CMK (cell line): ENCODE measurements around the gene BLNK.

Source experiments
- DNase-seq: peaks from one replicate; pipeline ENCODE4 v3.0.0-alpha.2; 2010; ENCODE audit warnings: low read depth

Gene BLNK

DNA sequence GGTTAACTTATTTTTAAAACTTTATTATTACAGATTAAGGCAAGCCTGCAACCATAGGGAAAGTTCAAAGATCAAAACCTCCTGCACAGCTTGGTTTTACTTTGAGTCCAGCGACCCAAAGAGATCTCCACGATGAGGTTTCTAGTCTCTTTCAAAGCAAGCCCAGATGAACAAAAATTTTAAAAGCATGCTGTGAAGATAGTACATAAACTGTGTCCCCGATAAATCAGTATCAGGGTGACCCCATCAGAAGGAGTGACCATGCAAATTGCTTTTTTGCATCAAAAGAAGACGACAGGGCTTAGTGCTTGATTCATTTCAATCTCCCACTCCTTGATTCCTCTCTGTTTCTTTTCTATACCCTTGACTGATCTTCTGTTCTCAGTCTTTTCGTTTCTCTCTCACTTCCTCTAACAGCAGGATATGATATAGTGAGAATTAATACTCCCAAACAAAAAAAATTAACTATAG lies 16.8 kb upstream of the BLNK start:
- no peak for DNase-seq

DNA sequence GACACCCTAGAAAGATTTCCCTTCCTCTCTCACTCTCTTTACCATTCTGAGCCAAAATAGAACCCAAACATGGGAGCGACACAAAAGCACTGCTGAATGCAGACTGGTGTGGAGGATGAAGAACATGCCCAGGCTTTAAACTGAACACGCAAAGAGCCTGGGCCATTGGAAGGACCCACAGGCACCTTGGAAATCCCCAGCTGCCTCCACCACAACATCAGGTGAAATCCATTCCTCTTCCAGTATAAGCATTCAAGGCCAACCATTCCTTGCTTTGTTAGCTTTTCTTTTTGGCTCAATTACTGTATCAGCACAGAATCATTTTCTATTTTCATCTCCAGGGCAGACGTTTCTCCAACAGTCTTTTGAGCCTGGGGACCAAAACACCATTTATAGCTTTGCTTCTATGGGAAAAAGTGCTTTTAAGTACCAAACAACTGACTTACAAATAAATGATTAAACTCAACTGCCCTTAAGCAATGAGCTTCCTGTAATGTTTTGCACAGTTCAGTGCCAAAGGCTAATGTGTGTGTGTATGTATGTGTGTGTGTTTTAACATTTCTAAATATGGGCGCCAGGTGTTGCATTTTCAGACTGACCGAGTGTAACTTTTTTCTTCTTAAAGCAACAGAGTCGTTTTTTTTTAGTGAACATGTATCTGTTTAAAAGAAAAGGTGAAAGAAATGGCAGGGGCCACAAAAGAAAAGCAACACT lies 16.2 kb upstream of the BLNK start:
- no peak for DNase-seq

DNA sequence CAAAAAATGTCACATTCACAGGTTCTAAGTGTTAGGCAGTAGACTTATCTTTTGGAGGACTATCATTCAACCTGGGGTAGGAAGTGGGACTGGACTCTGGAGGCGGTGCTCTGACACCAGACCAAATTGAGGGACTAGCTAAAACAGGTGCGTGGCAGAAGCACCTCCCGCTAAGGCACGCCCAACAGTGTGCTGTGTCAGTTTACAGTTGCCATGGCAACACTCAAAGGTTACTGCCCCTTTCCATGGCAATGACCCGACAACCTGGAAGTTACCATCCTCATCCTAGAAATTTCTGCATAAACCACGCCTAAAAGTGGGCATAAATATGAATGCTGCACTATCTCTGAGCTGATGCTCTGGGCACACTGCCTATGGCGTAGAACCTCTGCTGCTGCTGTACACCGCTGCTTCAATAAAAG lies 14.0 kb upstream of the BLNK start:
- DNase-seq, result no peak

DNA sequence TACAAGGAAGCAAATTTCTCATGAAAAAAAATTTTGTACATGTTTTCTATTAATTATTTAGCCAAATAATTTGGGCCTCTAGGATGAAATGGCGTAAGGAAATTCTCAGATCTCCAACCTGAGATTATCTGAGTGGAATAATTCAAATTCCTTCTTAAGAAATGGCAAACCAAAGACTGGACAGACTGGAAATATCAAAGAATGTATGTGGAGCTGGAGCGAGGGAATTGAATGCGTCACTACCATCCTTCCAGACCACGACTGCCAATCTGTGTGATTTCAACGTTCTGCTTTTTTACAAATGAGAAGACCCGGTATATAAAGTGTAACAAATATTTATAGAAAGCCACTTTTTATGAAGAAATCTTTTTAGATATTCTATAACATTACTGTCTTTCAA lies 12.4 kb upstream of the BLNK start:
- DNase-seq, result no peak

DNA sequence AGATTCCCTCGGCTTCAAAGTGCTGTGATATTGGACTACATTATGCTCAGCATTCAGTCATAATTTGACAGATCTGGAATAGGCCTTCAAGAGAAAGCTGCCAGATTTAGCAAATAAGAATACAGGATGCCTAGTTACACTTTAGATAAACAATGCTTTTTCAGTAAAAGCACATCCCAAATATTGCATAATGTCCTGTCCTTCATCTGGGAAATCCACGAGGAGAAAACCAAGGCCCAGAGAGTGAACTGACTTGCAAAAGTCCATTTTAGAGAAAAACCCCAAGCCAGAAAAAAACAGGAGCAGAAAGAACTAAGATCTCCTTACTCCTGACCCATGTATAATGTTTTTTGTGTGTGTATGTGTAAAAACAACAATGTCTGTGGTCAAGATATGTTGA lies 12.0 kb upstream of the BLNK start:
- DNase-seq, result no peak

DNA sequence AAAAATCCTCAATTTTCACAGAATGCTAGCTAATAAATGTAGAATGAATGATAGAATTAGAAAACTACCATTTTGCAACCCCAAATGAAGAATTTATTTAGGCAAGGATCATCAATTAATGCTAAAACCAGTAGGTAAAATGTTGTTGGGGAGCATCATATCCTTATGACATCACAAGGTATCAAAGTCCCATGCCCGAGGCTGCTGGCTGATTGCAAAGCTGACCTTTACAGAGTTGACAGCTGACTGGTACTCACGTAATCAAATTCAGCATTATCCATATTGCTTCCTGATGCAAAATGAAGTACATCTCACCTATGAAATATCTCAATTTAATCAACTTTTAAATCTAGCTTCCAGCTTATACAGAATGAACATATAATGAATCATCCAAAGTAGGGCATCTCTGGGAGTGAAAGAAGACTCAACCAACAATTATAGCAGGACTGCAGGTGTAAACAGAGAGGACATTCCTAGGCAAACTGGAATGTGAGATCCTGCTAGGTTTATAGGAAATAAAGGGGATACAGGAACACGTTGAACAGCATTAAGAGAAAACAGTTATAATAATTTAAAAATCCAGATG lies 10.2 kb upstream of the BLNK start:
- no peak for DNase-seq

DNA sequence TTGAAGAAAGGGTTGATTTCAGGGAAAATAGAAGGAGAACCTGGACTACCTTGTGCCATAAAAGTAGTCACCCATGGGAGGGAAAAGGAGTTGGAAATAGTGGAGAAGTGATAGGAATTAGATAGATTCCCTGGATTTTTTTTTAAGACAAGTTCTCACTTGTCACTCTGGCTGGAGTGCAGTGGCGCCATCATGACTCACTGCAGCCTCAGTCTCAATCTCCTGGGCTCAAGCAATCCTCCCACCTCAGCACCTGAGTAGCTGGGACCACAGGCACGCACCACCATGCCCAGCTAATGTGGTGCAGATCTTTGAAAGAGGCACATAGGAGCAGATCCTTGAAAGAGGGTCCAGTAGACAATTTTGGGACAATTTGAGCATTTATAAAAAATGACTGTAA lies 9.5 kb upstream of the BLNK start:
- no peak for DNase-seq

DNA sequence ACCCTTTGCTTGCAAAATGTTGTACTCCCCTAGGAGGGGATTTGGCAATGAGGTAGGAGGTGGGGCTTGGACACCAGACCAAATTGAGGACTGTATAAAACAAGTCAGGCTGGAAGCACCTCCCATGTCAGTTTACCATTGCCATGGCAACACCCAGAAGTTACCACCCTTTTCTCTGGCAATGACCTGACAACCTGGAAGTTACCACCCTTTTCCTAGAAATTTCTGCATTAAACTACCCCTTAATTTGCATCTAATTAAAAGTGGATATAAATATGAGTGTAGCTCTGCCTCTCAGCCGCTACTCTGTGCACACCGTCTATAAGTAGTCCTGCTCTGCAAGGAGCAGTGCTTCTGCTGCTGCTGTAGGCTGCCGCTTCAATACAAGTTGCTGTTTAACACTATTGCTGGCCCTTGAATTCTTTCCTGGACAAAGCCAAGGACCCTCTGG lies 7.8 kb upstream of the BLNK start:
- no peak for DNase-seq

DNA sequence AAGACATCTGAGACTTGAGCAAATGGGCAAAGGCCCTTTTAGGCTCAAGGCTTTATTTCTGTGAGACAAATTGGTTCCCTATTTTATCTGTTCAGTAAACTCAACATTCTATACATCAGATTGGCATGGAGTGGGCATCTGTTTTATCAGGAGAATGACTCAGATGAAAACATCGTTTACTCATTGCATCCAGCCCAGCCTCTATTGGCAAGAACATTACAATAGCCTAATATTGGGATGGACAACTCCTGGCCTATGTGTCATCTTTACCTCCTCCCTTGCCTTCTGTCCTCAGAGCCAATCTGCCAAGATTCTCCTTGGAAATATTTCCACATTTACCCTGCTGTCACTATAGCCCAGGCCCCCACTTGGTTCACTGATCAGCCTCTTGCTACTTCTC lies 5.5 kb upstream of the BLNK start:
- DNase-seq, result no peak

DNA sequence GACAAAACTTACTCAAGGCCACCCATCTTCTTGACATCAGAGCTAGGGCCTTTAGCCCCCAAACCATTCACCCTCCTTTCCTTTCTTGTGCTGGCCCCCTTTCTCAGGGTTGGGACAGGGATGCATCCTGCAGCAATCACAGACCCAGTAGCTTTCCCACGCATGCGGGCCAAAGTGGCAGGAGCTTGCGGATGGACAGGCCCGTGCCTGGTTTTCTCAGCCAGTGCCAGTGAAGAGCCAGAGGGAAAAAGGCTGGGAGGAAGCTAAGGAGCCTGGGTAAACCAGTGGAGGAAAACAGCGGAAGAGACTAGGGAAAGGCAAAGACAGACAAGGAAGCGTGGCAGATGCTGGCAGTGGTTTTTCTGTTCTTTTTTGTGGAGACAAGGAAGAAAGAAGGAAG lies 5.1 kb upstream of the BLNK start:
- DNase-seq, result no peak

DNA sequence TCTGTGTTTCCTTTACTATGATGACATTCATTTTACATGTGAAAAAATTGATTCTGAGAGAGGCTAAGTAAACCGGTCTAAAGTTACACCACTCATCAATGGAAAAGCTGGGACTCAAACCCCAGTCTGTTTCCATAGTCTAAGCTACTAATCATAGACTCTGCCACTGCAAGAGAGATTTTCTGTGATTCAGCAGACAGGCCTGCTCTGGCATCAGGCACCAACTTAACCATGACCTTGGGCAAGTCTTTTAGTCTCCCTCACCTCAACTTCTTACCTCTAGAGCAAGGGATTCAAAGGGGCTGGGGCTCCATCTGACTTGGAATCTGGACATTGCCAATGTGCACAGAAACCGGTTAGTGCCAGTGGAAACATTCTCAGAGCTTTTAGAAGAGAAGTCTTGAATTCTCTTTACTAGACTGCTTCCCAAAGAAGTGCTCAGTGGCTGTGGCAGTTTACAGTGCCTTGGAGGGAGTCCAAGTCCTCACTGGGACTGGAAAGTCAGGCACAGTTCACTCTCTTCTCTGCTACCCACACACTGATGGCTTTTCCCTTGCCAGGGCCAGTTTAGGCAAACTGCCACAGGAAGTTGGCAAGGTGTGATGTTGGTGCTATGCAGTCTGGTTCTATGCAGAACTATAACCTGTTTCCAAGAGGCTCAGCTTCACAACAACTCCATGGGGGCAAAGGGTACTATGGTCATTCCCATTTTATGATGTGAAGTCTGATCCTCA lies 4.5 kb upstream of the BLNK start:
- DNase-seq, result no peak

DNA sequence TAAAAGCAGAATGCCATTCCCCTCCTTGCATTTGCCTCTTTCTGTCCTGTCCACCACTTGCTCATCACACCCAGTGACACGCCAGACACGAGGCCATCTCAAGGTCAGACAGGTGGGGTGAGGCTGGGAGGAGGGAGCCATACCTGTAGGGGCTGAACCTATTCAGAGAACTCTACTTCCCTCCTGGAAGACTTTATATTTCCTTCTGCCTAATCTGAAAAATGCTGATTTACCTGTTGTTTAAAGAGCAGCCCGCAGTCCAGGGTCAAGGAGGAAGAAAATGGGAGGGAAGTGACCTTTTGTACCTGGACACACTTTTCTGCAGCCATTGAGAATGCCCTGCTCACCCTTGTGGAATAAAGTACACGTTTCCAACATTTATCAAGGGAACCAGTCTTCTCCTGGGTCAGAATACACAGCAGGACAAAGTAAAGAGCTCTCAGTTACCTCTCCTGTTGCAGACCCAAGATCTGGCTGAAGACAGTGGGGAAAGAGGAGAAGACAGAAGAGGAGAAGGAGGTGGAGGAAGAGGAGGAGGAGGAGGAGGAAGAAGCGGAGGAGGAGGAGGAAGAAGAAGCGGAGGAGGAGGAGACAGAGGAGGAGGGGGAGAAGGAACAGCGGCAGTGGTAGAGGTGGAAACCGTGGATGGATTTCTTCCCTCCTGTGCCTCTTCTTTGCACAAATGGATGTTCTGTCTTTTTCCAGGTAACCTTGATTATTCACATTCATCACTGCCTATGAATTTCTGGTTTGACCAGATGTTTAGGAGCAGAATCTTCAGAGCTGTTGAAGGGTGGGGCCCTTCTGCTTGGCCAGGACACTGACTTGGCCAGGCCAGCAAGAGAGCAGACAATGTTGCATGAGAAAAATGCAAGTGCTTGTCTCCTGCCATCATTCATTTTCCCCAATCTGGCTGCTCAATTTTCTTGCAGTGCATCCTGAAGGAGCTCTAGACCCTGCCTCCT lies 1.2 kb upstream of the BLNK start:
- DNase-seq, result no peak

DNA sequence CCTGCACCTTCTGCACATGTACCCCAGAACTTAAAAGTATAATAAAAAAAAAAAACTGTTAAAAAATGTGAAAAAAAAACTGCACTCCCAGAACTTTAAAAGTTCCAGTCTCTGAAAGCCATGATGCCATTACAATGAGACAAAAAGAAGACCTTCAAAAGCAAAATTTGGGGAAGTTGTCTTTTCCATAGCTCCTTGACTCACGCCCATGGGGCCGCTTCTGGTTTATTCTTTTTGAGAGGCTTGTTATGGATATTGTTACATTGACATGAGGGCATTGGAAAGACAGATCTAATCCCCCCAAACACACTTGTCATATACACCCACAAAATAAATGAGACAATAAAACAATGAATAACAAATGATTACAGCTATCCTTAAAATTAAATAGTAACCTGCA lies 798 bp downstream of the BLNK start:
- no peak for DNase-seq

DNA sequence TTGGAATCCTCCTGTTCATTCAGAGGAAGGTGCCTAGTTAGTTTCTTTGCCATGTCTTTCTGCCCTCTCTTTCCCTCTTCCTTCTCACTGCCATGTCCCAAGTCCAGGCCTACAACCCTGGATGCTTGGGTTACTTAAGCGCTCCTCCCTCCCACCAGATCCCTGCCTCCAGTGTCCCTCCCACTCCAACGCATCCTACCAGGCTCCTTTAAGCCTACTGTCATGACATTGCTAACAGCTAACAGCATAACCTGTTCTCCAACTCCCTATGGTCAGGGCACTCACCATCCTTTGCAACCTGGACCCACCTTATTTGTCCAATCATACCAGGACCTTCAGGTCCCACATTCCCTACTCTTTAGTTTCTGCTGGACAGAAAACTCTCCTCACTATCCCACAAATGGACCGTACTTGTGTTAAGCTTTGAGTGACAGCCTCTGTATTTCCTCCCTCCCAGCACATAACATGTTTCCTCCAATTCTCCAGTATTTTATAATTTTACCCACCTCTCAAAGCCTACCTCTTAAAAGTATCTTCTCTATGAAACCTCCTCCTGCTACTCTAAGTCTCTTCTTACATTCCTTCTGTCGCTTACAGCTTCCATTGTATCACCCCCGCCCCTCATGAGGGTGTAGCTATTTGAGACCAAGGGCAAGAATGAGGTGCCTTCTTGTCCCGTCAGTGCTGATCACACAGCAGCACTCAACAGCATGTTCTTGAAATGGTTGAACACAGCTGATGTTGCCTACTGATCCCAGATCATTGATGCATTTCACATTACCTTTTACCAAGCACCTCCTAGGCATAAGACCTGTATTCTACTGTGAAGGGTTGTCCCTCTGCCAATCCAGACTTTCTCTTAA lies 1.7 kb downstream of the BLNK start:
- DNase-seq, result no peak

DNA sequence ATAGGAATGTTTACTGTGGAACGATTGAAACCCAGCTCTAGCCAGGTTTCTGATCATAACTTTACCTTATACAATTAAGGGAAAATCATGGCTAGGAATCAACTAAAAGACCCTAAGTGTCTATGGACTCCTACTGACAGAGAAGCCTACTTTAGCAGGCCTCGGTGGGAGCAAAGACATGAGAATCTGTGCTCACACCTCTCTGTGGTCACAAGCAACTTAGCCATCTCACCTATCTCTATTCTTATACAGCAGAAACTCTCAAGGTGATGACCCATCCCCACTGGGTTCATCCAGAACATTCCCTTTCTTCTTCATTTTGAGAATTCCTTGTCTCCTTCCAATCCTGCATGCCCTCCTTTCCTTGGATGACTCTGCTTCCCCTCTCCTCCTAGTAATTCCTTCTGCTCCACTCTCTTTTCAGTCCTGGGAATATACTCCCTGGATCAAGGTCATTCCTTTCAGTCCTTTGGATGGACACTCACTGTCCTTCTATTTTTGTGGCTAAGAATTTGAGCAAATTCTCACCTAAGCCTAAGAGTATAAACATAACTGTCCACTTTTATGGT lies 2.9 kb downstream of the BLNK start:
- no peak for DNase-seq

DNA sequence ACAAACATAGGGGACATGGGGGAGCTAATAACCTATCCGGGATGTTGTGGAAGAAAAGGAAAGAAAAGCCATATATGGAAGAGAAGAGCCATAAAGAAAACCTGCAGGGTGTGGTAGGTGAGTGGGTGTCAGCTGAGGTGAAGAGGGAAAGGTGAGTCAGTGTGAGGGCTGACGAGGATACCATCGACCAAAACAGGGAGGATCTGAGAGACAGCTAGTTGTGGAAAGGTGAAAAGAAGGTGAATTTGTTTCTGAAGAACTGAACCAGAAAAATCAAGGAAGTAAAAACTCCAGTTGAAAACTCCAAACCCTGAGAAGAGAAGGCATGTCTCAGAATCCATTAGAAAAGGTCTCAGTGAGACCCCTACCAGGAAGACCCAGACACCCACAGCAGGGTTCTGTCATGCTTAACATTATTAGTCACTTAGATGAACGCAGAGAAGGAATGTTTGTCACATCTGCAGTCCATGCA lies 4.1 kb downstream of the BLNK start:
- DNase-seq, result no peak

DNA sequence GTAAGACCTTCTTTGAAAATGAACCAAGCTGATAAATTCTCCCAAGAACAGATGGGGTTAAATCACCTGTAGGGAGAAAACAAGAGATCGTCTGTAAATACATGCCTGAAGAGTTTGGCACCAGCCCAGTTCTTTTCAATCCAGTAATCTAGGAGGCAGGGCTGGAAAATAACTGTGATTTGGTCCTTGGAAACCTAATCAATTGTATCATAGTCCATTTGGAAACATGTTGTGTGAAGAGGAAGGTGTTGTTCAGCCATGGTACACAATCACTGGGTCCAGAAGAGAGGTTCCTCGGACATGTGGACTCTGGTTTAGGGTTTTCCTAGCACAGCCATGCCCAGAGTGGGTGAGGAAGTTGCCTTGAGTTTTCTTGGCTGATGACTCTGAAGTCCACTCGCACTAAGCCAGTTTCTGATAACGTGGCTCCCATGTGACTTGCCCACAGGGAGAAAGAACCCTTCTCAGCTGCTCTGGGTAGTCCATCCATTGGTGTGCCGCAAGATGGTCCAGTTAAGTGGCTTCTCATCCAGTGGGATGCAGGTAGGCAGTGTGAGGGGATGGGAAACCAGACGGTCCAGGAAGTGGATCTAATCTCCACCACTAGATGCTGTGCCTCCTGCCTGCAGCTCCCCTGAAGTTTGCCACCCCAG lies 5.1 kb downstream of the BLNK start:
- DNase-seq, result no peak

DNA sequence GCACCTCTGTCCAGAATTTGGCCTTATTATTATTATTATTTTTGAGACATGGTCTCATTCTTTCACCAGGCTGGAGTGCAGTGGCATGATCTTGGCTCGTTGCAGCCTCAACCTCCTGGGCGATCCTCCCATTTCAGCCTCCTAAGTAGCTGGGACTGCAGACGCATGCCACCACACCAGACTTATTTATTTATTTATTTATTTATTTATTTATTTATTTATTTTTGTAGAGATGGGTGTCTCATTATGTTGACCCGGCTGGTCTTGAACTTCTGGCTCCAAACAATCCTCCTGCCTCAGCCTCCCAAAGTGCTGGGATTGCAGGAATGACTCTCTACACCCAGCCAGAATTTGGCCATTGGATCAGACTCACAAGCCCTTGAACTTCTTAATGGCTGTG lies 6.4 kb downstream of the BLNK start:
- no peak for DNase-seq

DNA sequence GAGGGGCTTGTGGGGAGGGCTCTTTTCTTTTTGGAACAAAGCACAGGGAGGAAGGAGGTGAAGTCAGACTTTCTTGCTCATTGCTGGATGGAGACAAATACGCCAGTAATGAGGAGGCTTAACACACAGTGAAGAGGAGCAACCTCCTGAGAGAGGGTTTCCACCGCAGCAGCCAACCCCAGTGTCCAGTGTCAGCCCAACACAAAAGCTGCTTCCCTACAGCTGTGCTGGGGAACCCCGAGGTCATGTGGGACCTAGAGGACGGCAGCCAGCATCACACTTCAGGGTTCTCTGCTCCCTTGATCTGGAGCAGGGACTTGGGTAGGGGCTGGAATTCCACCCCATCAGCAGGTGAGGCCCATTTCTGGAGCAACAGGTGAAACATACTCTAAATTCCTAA lies 7.7 kb downstream of the BLNK start:
- DNase-seq, result no peak

DNA sequence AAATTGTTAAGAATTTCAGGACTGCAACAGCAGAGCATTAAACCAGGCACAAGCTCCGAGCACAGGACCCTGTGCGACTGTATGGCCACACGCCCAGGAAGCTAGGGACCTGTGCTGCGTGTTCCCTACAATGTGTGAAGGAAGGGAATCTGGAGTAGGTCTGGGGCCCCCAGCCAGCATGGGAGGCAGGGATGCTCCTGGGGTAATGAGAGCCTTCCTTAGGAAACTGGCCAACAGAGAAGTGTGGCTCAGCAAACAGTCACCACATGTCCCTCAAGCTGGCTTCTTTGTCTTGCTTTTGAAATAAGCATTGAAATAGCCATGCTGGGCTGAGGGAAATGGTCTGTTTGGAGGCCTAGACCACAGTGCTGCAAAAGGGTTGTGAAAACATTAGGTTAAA lies 8.2 kb downstream of the BLNK start:
- no peak for DNase-seq
